ENCODE results near the gene CAP2. TPM values are rescaled to one million over a fixed set of nuclear protein-coding genes. Genes with fewer than 3 reads are reported as not detected.

Gene CAP2
- total and polyA plus RNA-seq, 2 experiments from 2014 or later = 6.7 to 9.1 TPM

DNA sequence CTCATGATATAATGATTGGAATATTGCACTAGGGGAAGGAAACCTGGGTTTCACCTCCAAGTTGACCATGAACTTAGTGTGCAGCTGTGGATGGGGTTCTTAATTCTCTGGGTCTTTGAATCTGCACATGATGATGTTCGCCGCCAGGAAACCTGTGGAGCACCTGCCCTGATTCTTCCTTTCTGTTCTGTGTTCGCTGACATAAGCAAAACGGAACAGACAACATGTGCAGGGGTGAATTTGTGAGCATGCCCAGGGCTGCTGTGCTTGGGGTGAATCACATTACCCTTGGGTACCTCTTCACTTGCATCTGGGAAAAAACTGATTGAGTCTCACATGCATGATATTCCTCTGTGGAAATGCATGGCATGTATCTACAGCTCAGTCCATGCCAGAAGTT is 48.8 kb downstream of the CAP2 start:
- Histone ChIP-seq H3K79me2 (replicated peaks; ENCODE audit: insufficient read depth) (no peaks in the 10 kb centered on the region), H3K36me3 (ENCODE audit: insufficient read depth) (no peaks in the 10 kb centered on the region), H3K4me1 (ENCODE audit: insufficient read depth) (no peaks in the 10 kb centered on the region), H3K27me3 (ENCODE audit: insufficient read depth) (no peaks in the 10 kb centered on the region), H4K20me1 (replicated peaks; ENCODE audit: insufficient read depth) (no peaks in the 10 kb centered on the region), H2AFZ (no peak overlapping the region), H3K9me2 (ENCODE audit: insufficient read depth) (no peaks in the 10 kb centered on the region), H3K4me2 (no peak overlapping the region), H3K27ac (ENCODE audit: low read depth) (no peak overlapping the region), H3K4me3 (no peak overlapping the region), H3F3A (replicated peaks; ENCODE audit: low read depth) (no peaks in the 10 kb centered on the region)
- TF ChIP-seq POLR2AphosphoS5 (IDR thresholded peaks at IDR 0.05; ENCODE audit: low read depth) = no peak
- no peak for TF ChIP-seq ETS1 (IDR thresholded peaks at IDR 0.05)
- TF ChIP-seq, protein P1, sequence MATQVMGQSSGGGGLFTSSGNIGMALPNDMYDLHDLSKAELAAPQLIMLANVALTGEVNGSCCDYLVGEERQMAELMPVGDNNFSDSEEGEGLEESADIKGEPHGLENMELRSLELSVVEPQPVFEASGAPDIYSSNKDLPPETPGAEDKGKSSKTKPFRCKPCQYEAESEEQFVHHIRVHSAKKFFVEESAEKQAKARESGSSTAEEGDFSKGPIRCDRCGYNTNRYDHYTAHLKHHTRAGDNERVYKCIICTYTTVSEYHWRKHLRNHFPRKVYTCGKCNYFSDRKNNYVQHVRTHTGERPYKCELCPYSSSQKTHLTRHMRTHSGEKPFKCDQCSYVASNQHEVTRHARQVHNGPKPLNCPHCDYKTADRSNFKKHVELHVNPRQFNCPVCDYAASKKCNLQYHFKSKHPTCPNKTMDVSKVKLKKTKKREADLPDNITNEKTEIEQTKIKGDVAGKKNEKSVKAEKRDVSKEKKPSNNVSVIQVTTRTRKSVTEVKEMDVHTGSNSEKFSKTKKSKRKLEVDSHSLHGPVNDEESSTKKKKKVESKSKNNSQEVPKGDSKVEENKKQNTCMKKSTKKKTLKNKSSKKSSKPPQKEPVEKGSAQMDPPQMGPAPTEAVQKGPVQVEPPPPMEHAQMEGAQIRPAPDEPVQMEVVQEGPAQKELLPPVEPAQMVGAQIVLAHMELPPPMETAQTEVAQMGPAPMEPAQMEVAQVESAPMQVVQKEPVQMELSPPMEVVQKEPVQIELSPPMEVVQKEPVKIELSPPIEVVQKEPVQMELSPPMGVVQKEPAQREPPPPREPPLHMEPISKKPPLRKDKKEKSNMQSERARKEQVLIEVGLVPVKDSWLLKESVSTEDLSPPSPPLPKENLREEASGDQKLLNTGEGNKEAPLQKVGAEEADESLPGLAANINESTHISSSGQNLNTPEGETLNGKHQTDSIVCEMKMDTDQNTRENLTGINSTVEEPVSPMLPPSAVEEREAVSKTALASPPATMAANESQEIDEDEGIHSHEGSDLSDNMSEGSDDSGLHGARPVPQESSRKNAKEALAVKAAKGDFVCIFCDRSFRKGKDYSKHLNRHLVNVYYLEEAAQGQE (IDR thresholded peaks at IDR 0.05; ENCODE audit: unreplicated experiment) = no peak
- TF ChIP-seq CTCF (conservative IDR thresholded peaks at IDR 0.05; ENCODE audit: low read depth in 2 of 2) = no peak
- TF ChIP-seq JUNB (IDR thresholded peaks at IDR 0.05; ENCODE audit: unreplicated experiment) = no peak
- no peak for TF ChIP-seq EZH2 (IDR thresholded peaks at IDR 0.05; ENCODE audit: low read depth, unreplicated experiment)
- TF ChIP-seq CREB1 (CRISPR knock-in tag; IDR thresholded peaks at IDR 0.05; ENCODE audit: low read depth) = no peak
- TF ChIP-seq NANOG (IDR thresholded peaks at IDR 0.05; ENCODE audit: borderline replicate concordance) = no peak
- TF ChIP-seq, protein P2, sequence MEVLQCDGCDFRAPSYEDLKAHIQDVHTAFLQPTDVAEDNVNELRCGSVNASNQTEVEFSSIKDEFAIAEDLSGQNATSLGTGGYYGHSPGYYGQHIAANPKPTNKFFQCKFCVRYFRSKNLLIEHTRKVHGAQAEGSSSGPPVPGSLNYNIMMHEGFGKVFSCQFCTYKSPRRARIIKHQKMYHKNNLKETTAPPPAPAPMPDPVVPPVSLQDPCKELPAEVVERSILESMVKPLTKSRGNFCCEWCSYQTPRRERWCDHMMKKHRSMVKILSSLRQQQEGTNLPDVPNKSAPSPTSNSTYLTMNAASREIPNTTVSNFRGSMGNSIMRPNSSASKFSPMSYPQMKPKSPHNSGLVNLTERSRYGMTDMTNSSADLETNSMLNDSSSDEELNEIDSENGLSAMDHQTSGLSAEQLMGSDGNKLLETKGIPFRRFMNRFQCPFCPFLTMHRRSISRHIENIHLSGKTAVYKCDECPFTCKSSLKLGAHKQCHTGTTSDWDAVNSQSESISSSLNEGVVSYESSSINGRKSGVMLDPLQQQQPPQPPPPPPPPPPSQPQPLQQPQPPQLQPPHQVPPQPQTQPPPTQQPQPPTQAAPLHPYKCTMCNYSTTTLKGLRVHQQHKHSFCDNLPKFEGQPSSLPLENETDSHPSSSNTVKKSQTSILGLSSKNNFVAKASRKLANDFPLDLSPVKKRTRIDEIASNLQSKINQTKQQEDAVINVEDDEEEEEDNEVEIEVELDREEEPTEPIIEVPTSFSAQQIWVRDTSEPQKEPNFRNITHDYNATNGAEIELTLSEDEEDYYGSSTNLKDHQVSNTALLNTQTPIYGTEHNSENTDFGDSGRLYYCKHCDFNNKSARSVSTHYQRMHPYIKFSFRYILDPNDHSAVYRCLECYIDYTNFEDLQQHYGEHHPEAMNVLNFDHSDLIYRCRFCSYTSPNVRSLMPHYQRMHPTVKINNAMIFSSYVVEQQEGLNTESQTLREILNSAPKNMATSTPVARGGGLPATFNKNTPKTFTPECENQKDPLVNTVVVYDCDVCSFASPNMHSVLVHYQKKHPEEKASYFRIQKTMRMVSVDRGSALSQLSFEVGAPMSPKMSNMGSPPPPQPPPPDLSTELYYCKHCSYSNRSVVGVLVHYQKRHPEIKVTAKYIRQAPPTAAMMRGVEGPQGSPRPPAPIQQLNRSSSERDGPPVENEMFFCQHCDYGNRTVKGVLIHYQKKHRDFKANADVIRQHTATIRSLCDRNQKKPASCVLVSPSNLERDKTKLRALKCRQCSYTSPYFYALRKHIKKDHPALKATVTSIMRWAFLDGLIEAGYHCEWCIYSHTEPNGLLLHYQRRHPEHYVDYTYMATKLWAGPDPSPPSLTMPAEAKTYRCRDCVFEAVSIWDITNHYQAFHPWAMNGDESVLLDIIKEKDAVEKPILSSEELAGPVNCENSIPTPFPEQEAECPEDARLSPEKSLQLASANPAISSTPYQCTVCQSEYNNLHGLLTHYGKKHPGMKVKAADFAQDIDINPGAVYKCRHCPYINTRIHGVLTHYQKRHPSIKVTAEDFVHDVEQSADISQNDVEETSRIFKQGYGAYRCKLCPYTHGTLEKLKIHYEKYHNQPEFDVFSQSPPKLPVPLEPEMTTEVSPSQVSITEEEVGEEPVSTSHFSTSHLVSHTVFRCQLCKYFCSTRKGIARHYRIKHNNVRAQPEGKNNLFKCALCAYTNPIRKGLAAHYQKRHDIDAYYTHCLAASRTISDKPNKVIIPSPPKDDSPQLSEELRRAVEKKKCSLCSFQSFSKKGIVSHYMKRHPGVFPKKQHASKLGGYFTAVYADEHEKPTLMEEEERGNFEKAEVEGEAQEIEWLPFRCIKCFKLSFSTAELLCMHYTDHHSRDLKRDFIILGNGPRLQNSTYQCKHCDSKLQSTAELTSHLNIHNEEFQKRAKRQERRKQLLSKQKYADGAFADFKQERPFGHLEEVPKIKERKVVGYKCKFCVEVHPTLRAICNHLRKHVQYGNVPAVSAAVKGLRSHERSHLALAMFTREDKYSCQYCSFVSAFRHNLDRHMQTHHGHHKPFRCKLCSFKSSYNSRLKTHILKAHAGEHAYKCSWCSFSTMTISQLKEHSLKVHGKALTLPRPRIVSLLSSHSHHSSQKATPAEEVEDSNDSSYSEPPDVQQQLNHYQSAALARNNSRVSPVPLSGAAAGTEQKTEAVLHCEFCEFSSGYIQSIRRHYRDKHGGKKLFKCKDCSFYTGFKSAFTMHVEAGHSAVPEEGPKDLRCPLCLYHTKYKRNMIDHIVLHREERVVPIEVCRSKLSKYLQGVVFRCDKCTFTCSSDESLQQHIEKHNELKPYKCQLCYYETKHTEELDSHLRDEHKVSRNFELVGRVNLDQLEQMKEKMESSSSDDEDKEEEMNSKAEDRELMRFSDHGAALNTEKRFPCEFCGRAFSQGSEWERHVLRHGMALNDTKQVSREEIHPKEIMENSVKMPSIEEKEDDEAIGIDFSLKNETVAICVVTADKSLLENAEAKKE (CRISPR knock-in tag; IDR thresholded peaks at IDR 0.05) = no peak
- TF ChIP-seq STAT1 (IDR thresholded peaks at IDR 0.05; ENCODE audit: unreplicated experiment) = no peak
- no peak for TF ChIP-seq ZNF331 (CRISPR knock-in tag; IDR thresholded peaks at IDR 0.05; ENCODE audit: low read depth)
- TF ChIP-seq ZNF114 (CRISPR knock-in tag; IDR thresholded peaks at IDR 0.05) = no peak
- TF ChIP-seq EZH2phosphoT487 (IDR thresholded peaks at IDR 0.05; ENCODE audit: unreplicated experiment) = no peak
- no peaks in the 10 kb centered on the region; the same call in 1 of the 3 replicates for H3K9me3 Mint-ChIP-seq
- ATAC-seq = no peak
- H3K36me3 Mint-ChIP-seq (ENCODE audit: low read depth) = peaks cover 7% of the 10 kb centered on the region; the same call in 2 of the 3 replicates
- no peaks in the 10 kb centered on the region for H3K27me3 Mint-ChIP-seq (ENCODE audit: insufficient read depth, low read depth, poor library complexity)
- no peak overlapping the region for H3K27ac Mint-ChIP-seq
- no peak overlapping the region for H3K4me3 Mint-ChIP-seq
- no peak for DNase-seq (ENCODE audit: low spot score)
- no peaks in the 10 kb centered on the region for H3K4me1 Mint-ChIP-seq

Data from GM23338 (cell line).